ENCODE measurements around the gene TPGS2. TPM values are rescaled to one million over a fixed set of nuclear protein-coding genes. Genes with fewer than 3 reads are reported as not detected.

The TPGS2 gene
- total RNA-seq, 1 experiment from 2014 or later = 40.9 TPM

DNA sequence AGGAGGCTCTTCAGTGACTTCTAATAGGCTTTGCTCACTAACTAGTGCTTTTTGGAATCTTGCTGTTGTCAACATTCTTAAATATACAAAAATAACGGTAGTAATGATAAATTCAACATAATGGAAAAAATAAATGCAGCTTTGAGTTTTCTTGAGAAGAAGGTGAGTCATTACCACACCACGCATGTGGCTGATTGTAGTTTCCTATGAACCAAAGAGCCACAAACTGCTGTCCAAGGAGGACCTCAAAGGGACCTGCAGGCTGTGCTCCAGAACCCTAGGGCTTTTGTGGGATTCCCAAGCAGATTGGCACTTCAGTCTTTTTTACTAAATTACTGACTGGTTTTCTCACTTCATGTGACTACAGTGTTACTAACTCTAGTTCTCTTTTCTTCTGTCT lies 66.7 kb downstream of the TPGS2 start:
- no peak overlapping the region for H3K4me3 Mint-ChIP-seq (ENCODE audit: unreplicated experiment)

GRCh38 chr18:36761186-36761698 lies 67.6 kb downstream of the TPGS2 start:
- ChIA-PET POLR2A (no interaction called here), CTCF (interaction anchor here (0.6 to 6.6 kb wide), 2 partner anchors 75 to 190 kb away, joined by 3 to 135 read pairs; no protein-coding TSS in a partner anchor)
- Mint-ChIP-seq H3K9me3 (ENCODE audit: unreplicated experiment) (no peaks in the 10 kb centered on the region), H3K4me3 (ENCODE audit: unreplicated experiment) (no peak overlapping the region), H3K36me3 (ENCODE audit: insufficient read depth, unreplicated experiment) (no peaks in the 10 kb centered on the region), H3K4me1 (ENCODE audit: insufficient read depth, unreplicated experiment) (peaks cover 6% of the 10 kb centered on the region), H3K27me3 (ENCODE audit: insufficient read depth, unreplicated experiment) (no peaks in the 10 kb centered on the region), H3K27ac (ENCODE audit: low read depth, unreplicated experiment) (no peak overlapping the region)
- BruUV-seq (replicated peaks) = no TSS peak
- DNase-seq (ENCODE audit: unreplicated experiment) = no peak
- no peak for TF ChIP-seq CTCF (IDR thresholded peaks at IDR 0.05; ENCODE audit: unreplicated experiment)
- intact Hi-C loops (cut with micrococcal nuclease) = no loop called here

More for the DNA sequence above, 66.7 kb downstream of the TPGS2 start:
- no peak for DNase-seq (ENCODE audit: unreplicated experiment)
- H3K27ac Mint-ChIP-seq (ENCODE audit: low read depth, unreplicated experiment) = no peak overlapping the region
- ChIA-PET POLR2A (no interaction called here), CTCF (interaction anchor here (0.6 to 6.6 kb wide), 4 partner anchors 75 to 1263 kb away, joined by 3 to 135 read pairs (median 4); no protein-coding TSS in a partner anchor)
- no TSS peak for BruUV-seq (replicated peaks)
- no peaks in the 10 kb centered on the region for H3K27me3 Mint-ChIP-seq (ENCODE audit: insufficient read depth, unreplicated experiment)
- no peaks in the 10 kb centered on the region for H3K4me1 Mint-ChIP-seq (ENCODE audit: insufficient read depth, unreplicated experiment)
- no peak for TF ChIP-seq CTCF (IDR thresholded peaks at IDR 0.05; ENCODE audit: unreplicated experiment)
- intact Hi-C loops (cut with micrococcal nuclease) = no loop called here
- no peaks in the 10 kb centered on the region for H3K9me3 Mint-ChIP-seq (ENCODE audit: unreplicated experiment)
- H3K36me3 Mint-ChIP-seq (ENCODE audit: insufficient read depth, unreplicated experiment) = no peaks in the 10 kb centered on the region

- no peaks in the 10 kb centered on the region for H3K27me3 Mint-ChIP-seq (ENCODE audit: insufficient read depth, unreplicated experiment)
- no TSS peak for BruUV-seq (replicated peaks)
- ChIA-PET CTCF (interaction anchor here (0.6 to 6.6 kb wide), 4 partner anchors 74 to 189 kb away, joined by 3 to 135 read pairs (median 3); no protein-coding TSS in a partner anchor), POLR2A (no interaction called here)
- H3K9me3 Mint-ChIP-seq (ENCODE audit: unreplicated experiment) = no peaks in the 10 kb centered on the region
- H3K4me1 Mint-ChIP-seq (ENCODE audit: insufficient read depth, unreplicated experiment) = peaks cover 11% of the 10 kb centered on the region
- no peaks in the 10 kb centered on the region for H3K36me3 Mint-ChIP-seq (ENCODE audit: insufficient read depth, unreplicated experiment)
- intact Hi-C loops (cut with micrococcal nuclease) = no loop called here
- DNase-seq (ENCODE audit: unreplicated experiment) = no peak
- no peak for TF ChIP-seq CTCF (IDR thresholded peaks at IDR 0.05; ENCODE audit: unreplicated experiment)
- H3K4me3 Mint-ChIP-seq (ENCODE audit: unreplicated experiment) = no peak overlapping the region
- no peak overlapping the region for H3K27ac Mint-ChIP-seq (ENCODE audit: low read depth, unreplicated experiment)
Observed at GRCh38 chr18:36760598-36760997, 68.2 kb downstream of the TPGS2 start.

- CTCF ChIA-PET = interaction anchor here (0.6 to 6.6 kb wide), 2 partner anchors 59 to 73 kb away, joined by 3 to 135 read pairs; no protein-coding TSS in a partner anchor
Observed at GRCh38 chr18:36759167-36759776, 69.5 kb downstream of the TPGS2 start.

More at GRCh38 chr18:36759167-36759776, 69.5 kb downstream of the TPGS2 start:
- Mint-ChIP-seq H3K27me3 (ENCODE audit: insufficient read depth, unreplicated experiment) (no peaks in the 10 kb centered on the region), H3K9me3 (ENCODE audit: unreplicated experiment) (no peaks in the 10 kb centered on the region), H3K4me1 (ENCODE audit: insufficient read depth, unreplicated experiment) (peaks cover 11% of the 10 kb centered on the region), H3K4me3 (ENCODE audit: unreplicated experiment) (no peak overlapping the region), H3K36me3 (ENCODE audit: insufficient read depth, unreplicated experiment) (no peaks in the 10 kb centered on the region), H3K27ac (ENCODE audit: low read depth, unreplicated experiment) (no peak overlapping the region)
- no TSS peak for BruUV-seq (replicated peaks)
- intact Hi-C loops (cut with micrococcal nuclease) = loop anchor here (5.0 to 10.0 kb wide), 4 partner anchors 344 to 1002 kb away; no protein-coding TSS in a partner anchor
- POLR2A ChIA-PET = no interaction called here
- no peak for DNase-seq (ENCODE audit: unreplicated experiment)
- TF ChIP-seq CTCF (IDR thresholded peaks at IDR 0.05; ENCODE audit: unreplicated experiment) = no peak

Measured in MCF 10A (cell line).